ENCODE data around the gene HOXB3.

GRCh38 chr17:48598736-48599135 lies 8.7 kb upstream of the HOXB3 start:
- TF ChIP-seq CTCF (conservative IDR thresholded peaks at IDR 0.05 in 1 of 2, IDR thresholded peaks at IDR 0.05 in 1 of 2; ENCODE audit: low read depth in 1 of 2, low read length in 2 of 2) (no peak), EZH2 (IDR thresholded peaks at IDR 0.05; ENCODE audit: low read length, missing control alignments) (no peak)

All from fibroblast of lung (primary cell).